ENCODE measurements around the gene FBXL12.
"Not testable (repeated sequence)": the region's sequence is repeated elsewhere in the genome, so short reads cannot be mapped to it uniquely, and the experiment has no call there.

Gene FBXL12

GRCh38 chr19:9838324-9838723, 19.4 kb upstream of the FBXL12 start:
- no peak for DNase-seq (ENCODE audit: low read depth in 2 of 2)

GRCh38 chr19:9836021-9836420, 17.1 kb upstream of the FBXL12 start:
- no peak for DNase-seq (ENCODE audit: low read depth in 2 of 2)

GRCh38 chr19:9835507-9835949, 16.6 kb upstream of the FBXL12 start:
- no peak for DNase-seq (ENCODE audit: low read depth in 2 of 2)

- peak; percentile 98 to 99 for DNase-seq (ENCODE audit: low read depth in 2 of 2)
Observed at GRCh38 chr19:9834726-9835506, 16.0 kb upstream of the FBXL12 start, which contains the start of gene PIN1. PIN1 (plus strand) TSS chr19:9835318; CDS start chr19:9835345, 27 bp downstream.

- no peak for DNase-seq (ENCODE audit: low read depth in 2 of 2)
Observed at GRCh38 chr19:9834307-9834725, 15.4 kb upstream of the FBXL12 start.

GRCh38 chr19:9828551-9829063, 9.7 kb upstream of the FBXL12 start:
- no peak for DNase-seq (ENCODE audit: low read depth in 2 of 2)

GRCh38 chr19:9827289-9828238, 8.7 kb upstream of the FBXL12 start, which contains the start of gene UBL5:
UBL5 (plus strand) TSS chr19:9827918; CDS start chr19:9828338, 420 bp downstream.
- DNase-seq (ENCODE audit: low read depth in 2 of 2) = peak; percentile 74 to 88

GRCh38 chr19:9823816-9824215, 4.9 kb upstream of the FBXL12 start:
- DNase-seq (ENCODE audit: low read depth in 2 of 2) = no peak

- not testable (repeated sequence) for DNase-seq (ENCODE audit: low read depth in 2 of 2)
Observed at GRCh38 chr19:9820034-9820433, 1.2 kb upstream of the FBXL12 start.

- no peak for DNase-seq (ENCODE audit: low read depth in 2 of 2)
Observed at GRCh38 chr19:9819596-9819909, 674 bp upstream of the FBXL12 start.

- no peak for DNase-seq (ENCODE audit: low read depth in 2 of 2)
Observed at GRCh38 chr19:9818175-9818733, 625 bp downstream of the FBXL12 start.

- no peak for DNase-seq (ENCODE audit: low read depth in 2 of 2)
Observed at GRCh38 chr19:9811139-9811538, 7.7 kb downstream of the FBXL12 start.

GRCh38 chr19:9808855-9809824, 9.7 kb downstream of the FBXL12 start:
- DNase-seq (ENCODE audit: low read depth in 2 of 2) = no peak

- DNase-seq (ENCODE audit: low read depth in 2 of 2) = no peak
Observed at GRCh38 chr19:9806803-9807202, 12.1 kb downstream of the FBXL12 start.

GRCh38 chr19:9801976-9802375, 16.9 kb downstream of the FBXL12 start:
- DNase-seq (ENCODE audit: low read depth in 2 of 2) = no peak

GRCh38 chr19:9799162-9799561, 19.7 kb downstream of the FBXL12 start:
- no peak for DNase-seq (ENCODE audit: low read depth in 2 of 2)

GRCh38 chr19:9797871-9798270, 21.0 kb downstream of the FBXL12 start:
- DNase-seq (ENCODE audit: low read depth in 2 of 2) = no peak

GRCh38 chr19:9796113-9796773, 22.6 kb downstream of the FBXL12 start:
- peak; percentile 66 to 75 for DNase-seq (ENCODE audit: low read depth in 2 of 2)

GRCh38 chr19:9793071-9793591, 25.7 kb downstream of the FBXL12 start:
- DNase-seq (ENCODE audit: low read depth in 2 of 2) = peak; percentile 31 to 44

All from stimulated activated CD4-positive, alpha-beta T cell treated with anti-CD3 and anti-CD28 coated beads, Interleukin-12 subunit alpha, Interleukin-12 subunit beta, amount 100 ng/mL, for 24 hours (primary cell).